Stimulated activated naive CD8-positive, alpha-beta T cell treated with anti-CD3 and anti-CD28 coated beads, Interleukin-15, Interleukin-2, amounts not matched to agents 100 U/mL and 50 U/mL, for 24 hours (primary cell): ENCODE measurements around the gene TEAD3.
"Not testable (repeated sequence)": the region's sequence is repeated elsewhere in the genome, so short reads cannot be mapped to it uniquely, and the experiment has no call there.

Source experiments
- ATAC-seq: fragments of 150-1000 bp; cut with Tn5 transposase; one replicate; pipeline ENCODE4 v1.10.0; 2021
- DNase-seq: peaks from one replicate; pipeline ENCODE4 v3.0.0; 2021

The TEAD3 gene

DNA sequence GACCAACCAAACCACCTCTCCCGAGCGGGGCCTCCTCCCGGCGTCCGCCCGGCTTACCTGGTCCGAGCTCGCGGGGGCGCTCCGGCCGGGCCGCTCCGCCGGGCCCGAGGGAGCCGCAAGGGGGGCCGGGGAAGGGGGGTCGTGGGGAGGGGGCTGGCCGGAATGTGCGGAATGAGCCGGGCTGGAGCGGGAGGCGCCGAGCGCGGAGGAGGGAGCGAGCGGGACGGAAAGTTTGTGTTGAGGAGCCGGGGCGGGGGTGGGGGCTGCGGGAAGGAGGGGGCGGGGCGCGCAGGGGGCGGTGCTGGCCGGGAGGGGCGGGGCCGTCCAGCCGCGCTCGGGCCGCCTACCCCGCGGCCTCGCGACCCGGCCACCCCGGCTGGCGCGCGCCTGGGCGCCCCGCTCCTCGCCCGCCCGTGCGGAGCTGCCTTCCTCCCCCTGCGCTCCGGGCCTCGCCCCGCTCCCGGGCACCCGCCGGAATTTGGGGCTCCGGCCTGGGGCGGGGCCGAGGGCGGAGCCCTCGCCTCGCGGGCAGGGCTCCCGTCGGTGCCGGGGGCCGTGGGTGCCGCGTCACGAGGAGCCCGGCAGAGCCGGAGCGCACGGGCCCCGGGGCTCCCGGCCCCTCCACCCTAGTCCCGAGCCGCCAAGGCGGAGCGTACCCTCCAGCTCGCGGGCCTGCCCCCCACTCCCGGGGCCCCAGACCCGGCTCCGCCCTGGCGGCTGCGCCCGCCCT lies at the start of gene TEAD3:
Gene TEAD3, minus strand, starts transcription at position 239 of the 730 bp plus-strand sequence.
- DNase-seq (peak; percentile 64), ATAC-seq (peak; percentile 66)

GRCh38 chr6:35544769-35545361 lies 48.0 kb upstream of the TEAD3 start:
- ATAC-seq: no peak
- no peak for DNase-seq

- ATAC-seq: no peak
Observed at GRCh38 chr6:35543459-35544193, 46.7 kb upstream of the TEAD3 start.

GRCh38 chr6:35541836-35542235 lies 45.0 kb upstream of the TEAD3 start:
- no peak for DNase-seq
- ATAC-seq: no peak

More at GRCh38 chr6:35543459-35544193, 46.7 kb upstream of the TEAD3 start:
- no peak for DNase-seq

DNA sequence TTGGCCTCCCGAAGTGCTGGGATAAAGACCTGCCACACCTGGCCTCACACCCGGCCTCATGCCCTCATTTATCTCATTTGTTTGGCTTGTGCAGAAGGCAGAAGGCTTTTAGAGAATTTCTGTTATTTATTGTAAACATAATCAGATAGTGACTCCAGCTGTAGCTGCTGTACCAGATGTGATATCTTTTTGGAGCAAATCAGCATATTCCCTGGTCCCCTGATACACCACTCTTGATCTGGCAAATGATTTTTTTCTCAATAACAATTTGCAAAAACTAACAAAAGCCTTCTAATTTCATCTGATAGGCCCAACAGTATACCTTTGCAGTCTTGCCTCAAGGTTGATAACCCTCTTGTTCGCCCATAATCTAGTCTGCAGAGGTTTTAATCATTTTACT lies 42.3 kb upstream of the TEAD3 start:
- ATAC-seq: no peak
- no peak for DNase-seq

GRCh38 chr6:35535847-35536246 lies 39.0 kb upstream of the TEAD3 start:
- ATAC-seq, DNase-seq: not testable (repeated sequence)

DNA sequence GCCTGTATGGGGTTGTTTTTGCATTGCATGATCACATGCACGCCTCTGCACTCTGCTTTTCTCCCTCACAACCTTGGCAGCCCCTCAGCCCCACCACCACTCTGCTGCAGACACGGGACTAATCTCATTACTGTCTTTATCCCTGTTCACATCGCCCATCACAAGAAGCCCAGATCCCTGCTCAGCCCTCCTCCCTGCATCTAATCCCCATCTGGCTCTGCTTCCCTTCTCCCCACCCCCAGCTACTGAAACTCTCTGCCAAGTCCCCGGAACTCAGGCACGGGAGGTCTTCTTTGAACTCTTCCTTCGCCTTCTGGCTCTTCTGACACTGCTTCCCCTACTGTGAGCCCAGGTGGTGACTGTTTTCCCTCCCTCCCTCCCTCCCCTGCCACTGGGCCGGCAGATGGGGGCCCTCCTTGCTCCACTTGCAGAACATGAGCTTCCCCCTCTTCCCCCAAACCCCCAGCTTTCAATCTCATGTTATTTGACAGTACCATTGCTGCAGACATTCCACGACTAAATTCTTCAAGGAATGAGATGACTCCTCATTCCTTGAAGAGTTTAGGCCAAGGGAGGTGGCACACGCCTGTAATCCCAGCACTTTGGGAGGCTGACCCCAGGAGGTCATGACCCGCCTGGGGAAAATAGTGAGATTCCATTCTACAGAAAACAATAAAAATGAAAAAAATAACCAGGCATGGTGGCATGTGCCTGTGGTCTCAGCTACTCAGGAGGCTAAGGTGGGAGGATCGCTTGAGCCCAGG lies 37.7 kb upstream of the TEAD3 start:
- DNase-seq: no peak
- no peak for ATAC-seq

- no peak for ATAC-seq
- no peak for DNase-seq
Observed at GRCh38 chr6:35533981-35534380, 37.1 kb upstream of the TEAD3 start.

- ATAC-seq: no peak
- no peak for DNase-seq
Observed at GRCh38 chr6:35532126-35532525, 35.2 kb upstream of the TEAD3 start.

DNA sequence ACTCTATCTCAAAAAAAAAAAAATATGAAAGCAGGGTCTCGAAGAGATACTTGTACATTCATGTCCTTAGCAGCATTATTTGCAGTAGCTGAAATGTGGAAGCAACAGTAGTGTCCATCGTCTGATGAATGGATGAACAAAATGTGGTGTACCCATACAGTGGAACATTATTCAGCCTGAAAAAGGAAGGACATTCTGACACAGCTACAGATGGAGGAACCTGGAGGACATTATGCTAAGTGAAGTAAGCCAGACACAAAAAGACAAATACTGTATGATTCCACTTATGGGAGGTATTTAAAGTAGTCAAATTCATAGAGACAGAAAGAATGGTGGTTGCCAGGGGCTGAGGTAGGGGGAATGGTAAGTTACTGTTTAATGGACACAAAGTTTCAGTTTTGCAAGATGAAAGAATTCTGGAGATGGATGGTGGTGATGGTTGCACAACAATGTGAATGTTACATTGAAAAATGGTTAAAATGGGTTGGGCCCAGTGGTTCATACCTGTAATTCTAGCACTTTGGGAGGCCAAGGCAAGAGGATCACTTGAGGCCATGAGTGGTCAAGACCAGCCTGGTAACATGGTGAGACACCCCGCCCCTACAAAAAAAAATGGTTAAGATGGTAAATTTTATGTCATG lies 27.6 kb upstream of the TEAD3 start:
- ATAC-seq: no peak
- no peak for DNase-seq

DNA sequence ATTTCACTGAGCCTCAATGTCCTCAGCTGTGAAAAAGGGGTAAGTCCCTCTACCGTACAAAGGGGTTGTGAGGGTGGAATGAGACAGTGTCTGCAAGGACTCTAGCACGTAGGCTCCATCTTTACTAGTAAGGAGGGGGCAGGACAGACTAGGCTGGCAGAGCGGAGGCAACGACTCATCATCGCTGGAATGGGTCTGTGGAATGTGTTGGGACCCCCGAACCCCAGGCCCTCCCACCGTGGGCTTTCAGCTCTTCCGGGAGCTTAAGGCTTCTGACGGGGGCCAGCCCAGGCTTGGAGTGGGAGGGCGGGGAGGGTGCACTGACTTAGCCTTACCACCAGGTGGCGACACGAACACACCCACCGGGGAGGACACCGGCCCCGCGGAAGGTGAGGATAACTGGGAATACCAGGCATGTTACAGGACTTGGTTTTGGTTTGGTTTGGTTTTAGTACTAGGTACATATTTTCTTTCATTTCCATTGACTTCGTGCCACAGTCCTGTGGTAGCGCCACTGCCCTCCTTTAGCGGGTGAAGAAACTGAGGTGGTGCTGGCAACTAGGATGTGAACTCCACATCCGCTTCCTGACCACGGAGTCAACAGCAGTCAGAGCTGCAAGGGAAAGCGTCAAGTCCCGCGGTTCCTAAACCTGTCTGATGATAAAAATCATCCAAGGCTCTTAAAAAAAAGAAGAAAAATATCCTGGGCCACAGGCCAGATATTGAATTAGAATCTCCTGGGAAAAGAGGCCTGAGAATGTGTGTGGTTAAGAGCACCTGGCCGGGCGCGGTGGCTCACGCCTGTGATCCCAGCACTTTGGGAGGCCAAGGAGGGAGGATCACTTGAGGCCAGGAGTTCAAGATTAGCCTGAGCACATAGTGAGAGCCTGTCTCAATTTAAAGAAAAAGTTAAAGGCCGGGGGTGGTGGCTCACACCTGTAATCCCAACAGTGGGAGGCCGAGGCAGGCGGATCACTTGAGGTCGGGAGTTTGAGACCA lies 26.1 kb upstream of the TEAD3 start:
- ATAC-seq: peak; percentile 88
- peak; percentile 87 for DNase-seq

DNA sequence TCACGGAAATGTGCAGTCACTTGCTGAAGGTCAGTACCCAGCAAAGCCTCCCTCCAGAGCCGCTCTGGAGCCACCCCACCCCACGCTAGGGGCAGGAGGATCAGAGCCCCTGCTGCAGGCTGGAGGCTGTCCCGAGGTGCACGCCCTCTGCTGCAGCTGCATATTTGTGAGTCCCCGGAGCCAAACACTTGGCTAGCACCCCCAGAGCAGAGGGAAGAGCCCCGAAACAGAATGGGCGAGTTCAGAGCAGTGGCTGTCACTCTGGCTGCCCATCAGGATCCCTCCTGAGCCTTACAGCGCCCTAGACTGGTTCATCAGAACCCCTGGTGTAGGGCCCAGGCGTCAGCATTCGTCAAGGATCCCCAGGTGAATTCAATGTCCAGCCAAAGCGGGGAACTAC lies 25.3 kb upstream of the TEAD3 start:
- ATAC-seq (no peak), DNase-seq (no peak)

DNA sequence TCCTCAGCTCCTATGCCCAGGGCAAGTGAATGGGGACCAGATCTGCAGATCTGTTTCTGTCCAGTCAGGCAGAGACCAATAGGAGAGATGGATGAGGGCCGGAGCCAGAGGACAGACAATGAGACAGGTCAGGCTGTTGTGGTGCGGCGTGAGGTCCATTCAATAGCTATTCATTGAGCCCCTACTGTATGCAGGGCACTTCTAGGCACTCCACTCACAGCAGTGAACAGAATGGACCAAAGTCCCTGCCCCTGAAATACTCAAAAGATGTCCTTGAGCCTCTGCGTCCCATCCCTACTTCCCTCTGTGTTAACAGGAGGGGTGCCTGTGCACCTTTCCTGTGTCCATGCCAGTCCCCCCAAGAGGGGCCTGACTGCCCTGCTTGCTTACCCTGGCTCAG lies 24.4 kb upstream of the TEAD3 start:
- DNase-seq: no peak
- no peak for ATAC-seq

DNA sequence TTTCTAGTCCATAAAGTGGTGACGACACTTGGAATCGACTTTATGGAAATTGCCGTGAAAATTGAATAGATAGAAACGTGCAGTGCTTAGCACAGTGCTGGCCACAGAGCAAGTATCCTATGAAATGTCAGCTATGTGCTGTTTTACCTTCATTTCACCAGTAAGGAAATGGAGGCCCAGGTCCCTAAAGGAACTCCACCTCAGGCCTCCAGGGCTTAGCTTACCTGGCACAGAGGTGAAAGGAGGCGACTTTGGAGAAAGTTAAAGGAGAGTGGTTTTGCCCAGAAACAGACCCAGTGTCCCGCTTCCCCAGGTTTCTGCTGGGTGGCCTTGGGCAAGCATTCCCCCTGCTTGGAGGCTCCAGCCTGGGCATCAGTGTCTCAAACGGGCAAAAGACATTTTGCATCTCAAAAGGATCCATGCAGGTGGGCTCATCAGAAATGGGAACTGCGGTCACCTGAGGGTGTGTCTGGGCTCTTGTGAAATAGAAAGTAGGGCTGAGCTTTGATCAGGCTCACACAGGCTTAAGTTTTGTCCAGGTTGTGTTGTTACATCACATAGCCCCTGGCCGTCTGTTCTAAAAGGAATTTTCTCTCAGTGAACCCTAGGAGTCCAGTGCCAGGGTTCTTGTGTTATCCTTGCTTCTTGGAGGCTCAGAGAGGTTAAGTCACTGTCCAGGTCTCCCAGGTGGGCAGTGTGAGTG lies 22.6 kb upstream of the TEAD3 start:
- ATAC-seq (no peak), DNase-seq (no peak)

DNA sequence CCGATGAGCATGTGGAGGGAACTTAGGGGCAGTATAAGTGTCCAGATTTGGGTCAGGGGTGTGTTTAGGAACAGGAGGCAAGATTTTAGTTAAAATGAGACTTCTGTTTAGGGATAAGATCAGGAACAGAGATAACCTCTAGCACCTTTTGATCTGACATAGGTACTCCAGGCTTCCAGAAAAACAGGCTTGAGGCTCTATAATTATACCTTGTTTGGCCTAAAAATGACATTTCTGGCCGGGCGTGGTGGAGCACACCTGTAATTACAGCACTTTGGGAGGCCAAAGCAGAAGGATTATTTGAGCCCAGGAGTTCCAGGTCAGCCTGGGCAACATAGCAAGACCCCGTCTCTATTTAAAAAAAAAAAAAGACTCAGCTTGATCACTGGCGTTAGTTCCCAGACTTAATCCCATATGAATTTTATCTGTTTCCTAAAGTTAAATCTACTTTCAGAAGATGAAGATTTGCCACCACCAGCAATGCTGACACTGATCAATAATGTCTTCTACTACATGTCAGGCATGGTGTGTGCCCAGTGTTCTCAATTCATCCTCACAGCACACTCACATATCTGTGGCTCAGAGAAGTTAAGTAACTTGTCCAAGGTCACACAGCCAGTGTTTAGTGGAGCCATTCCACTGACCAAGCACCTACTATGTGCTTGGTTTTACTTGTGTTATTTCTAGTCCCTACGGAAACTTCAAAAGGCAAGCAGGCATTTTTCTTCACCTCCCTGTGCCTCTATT lies 21.9 kb upstream of the TEAD3 start:
- ATAC-seq (no peak), DNase-seq (no peak)

GRCh38 chr6:35517978-35518377 lies 21.1 kb upstream of the TEAD3 start:
- not testable (repeated sequence) for ATAC-seq, DNase-seq

DNA sequence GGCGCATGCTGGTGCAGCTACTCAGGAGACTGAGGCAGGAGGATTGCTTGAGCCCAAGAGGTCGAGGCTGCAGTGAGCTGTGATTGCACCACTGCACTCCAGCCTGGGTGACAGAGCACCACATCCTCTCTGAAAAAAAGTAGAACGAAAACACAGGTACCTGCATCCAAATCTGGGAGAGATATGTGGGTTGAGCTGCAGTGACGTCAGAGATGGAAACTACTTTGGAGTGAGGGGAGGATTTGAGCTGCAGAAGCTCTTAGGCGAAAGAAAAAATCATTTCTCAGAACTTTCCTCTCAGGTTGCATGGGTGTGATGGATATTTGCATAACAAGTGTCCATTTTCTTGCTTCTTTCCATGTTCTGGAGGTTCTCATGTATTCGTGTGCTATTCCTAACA lies 19.8 kb upstream of the TEAD3 start:
- ATAC-seq (no peak), DNase-seq (no peak)

DNA sequence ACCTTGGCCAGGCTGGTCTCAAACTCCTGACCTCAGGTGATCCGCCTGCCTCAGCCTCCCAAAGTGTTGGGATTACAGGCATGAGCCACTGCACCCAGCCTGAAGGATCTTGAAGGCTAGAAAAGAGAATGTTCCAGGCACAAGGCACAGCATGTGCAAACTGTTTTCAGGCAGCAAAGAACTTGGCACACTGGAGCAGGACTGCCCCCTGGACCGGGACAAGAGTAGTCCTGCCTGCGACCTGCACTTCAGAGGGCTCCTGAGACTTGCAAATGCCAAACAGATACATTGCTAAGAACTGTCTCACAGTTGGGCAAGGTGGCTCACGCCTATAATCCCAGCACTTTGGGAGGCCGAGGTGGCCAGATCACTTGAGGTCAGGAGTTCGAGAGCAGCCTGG lies 19.1 kb upstream of the TEAD3 start:
- not testable (repeated sequence) for DNase-seq, ATAC-seq

- DNase-seq (no peak), ATAC-seq (no peak)
Observed at GRCh38 chr6:35514587-35514986, 17.7 kb upstream of the TEAD3 start.
